GF-D8 (cell line): ENCODE measurements around the gene CIAPIN1.
A peak's percentile ranks its signal among the peaks of the same experiment; 100 is the strongest.

Experiments used
- DNase-seq: peaks from one replicate; lab custom pipeline; 2025; lab: John Stamatoyannopoulos, UW

Gene CIAPIN1

DNA sequence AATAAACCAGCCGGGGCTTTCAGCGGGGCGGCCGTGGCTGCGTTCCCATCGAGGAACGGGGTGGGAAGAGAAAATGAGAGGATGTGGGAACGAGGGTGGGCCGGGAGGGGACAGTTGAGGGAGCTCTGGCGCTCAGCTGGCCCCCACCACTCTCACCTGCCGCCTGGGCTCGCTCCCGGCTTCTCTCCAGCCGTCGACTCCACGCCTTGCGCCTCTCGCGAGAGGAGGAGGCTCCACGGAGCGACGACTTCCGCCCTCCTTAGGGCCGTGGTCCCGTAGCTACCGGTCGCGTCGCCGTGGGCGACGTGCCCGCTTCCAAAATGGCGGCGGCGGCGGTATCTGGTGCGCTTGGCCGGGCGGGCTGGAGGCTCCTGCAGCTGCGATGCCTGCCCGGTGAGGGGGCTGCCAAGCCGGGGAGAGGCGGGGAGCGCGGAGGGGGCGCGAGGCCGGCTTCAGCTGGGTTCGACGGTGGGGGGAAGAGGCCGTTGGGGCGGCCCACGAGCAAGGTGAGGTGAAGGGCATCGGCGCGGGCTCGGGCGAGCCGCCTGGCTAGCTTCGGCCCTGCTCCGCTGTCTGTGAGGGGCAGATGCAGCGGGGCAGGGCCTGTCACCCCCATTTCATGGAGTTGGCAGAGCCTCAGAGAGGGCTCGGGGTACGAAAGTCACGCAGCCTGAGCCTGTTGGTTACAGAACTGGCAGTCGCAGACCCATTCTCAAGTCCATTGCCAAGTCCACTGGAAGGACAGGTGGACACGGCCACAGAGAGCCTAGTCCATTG lies at the start of gene CIAPIN1, which contains the start of gene COQ9:
Gene CIAPIN1, minus strand, starts transcription at position 200 of the 777 bp plus-strand sequence. CDS start 6,457 bp downstream, outside the sequence.
Gene COQ9, plus strand, starts transcription at position 294 of the 777 bp plus-strand sequence. Its CDS starts 27 bp downstream, at position 321.
- DNase-seq = peak; percentile 58

DNA sequence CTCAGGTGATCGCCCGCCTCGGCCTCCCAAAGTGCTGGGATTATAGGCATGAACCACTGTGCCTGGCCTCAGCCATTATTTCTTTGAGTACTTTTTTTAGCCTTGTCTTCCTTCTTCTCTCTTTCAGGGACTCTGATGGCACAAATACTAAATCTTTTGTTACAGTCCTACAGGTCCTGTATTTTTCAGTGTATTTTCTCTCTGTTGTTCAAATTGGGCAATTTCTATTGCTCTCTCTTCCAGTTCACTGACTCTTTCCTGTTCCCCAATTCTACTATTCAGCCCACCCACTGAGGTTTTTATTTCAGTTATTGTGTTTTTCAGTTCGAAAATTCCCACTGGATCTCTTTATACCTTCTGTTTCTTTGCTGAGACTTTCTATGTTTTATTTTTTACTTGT lies 46.6 kb upstream of the CIAPIN1 start:
- no peak for DNase-seq

DNA sequence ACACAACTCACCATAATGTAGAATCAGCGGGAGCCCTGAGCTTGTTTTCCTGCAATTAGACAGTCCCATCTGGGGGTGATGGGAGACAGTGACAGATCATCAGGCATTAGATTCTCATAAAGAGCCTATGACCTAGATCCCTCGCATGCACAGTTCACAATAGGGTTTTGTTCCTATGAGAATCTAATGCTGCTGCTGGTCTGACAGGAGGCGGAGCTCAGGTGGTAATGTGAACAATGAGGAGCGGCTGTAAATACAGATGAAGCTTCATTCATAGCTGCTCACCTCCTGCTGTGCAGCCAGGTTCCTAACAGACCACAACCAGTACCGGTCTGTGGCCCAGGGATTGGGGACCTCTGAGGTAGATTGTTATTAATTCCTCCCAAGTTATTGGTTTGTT lies 42.0 kb upstream of the CIAPIN1 start:
- no peak for DNase-seq

DNA sequence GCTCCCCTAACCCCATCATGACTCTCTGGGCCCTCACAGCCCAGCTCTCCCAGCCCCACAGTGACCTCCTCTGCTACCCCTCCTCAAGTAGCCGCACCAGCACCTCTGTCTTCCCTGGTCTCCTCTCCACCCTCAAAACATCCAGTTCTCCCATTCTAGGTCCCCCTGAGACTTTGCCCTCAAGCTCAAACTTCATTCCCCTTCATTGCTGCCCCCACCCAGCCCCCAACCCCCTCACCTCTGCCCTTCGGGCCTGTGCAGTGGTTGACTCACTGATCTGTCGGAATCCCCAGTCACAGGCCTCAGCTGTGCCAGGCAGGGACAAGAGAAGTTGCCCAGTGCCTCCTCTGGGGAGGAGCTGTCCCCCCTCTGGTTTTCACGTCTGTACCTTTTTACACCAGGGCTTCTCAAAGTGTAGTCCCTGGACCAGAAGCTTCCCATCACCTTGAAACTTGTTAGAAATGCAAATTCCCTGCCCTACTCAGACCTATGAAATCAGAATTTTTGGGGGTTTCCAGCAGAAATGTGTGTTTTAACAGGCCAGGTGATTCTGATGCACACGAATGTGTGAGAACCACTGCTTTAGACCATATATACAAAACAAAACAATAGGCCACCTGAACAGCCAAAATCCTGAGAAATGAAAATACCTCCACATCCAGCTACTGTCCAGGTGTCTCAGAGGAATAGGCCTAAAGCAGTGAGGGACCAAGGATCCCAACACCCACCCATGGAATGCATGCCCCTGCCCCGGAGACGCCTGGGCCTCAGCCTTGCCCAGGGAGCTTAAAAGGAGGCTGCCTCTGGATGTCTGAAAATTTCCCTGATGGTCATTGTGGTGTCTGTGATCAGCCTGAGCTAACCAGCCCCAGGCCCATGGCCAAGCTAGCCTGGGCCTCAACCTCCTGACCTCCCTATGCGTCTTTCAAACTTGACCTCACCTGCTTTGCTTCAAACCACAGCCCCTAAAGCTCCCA lies 40.0 kb upstream of the CIAPIN1 start:
- no peak for DNase-seq

DNA sequence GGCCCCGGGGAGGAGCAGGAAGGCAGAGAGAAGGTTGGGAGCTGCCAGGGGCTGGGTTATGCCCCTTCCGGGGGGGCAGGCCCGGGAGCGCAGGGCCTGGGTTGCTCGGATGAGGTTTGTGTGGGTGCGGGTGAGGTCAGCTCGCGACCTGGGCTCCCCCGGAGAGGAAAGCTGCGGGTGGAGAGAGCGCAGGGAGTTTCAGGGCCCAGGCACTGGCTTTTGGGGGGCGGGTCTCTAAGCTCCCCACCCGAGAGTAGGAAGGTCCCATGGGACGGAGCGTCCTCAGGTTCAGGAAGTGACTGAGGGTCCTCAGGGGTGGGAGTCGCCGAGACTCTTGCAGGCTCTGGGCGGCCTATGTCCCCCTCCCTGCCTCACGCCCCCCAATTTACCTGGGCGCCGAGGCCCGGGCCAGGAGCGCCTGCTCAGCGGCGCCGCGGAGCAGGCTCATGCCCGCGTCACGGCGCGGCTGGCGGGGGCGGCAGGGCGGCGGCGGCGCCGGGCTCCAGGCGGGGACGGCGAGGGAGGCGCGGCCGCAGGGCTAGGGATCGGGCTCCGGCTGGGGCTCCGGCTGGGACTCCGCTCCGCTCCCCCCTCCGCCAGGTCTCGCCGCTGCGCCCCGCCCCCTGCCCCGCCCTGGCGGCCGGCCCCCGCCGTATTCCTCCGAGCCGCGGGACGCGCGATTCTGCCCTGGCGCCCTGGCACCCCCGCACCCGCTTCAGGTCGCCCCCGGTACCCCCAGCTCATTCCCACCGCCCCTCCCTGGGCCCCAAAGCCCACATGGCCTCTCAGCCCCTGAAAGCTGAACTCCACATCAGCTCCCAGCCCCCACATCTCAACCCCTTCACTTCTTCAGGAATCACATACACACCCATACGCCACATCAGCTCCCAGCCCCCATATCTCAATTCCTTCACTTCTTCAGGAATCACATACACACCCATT lies 39.0 kb upstream of the CIAPIN1 start, which contains the start of gene DOK4:
Gene DOK4, minus strand, starts transcription at position 578 of the 942 bp plus-strand sequence. CDS start 6,986 bp downstream, outside the sequence.
- DNase-seq = no peak

DNA sequence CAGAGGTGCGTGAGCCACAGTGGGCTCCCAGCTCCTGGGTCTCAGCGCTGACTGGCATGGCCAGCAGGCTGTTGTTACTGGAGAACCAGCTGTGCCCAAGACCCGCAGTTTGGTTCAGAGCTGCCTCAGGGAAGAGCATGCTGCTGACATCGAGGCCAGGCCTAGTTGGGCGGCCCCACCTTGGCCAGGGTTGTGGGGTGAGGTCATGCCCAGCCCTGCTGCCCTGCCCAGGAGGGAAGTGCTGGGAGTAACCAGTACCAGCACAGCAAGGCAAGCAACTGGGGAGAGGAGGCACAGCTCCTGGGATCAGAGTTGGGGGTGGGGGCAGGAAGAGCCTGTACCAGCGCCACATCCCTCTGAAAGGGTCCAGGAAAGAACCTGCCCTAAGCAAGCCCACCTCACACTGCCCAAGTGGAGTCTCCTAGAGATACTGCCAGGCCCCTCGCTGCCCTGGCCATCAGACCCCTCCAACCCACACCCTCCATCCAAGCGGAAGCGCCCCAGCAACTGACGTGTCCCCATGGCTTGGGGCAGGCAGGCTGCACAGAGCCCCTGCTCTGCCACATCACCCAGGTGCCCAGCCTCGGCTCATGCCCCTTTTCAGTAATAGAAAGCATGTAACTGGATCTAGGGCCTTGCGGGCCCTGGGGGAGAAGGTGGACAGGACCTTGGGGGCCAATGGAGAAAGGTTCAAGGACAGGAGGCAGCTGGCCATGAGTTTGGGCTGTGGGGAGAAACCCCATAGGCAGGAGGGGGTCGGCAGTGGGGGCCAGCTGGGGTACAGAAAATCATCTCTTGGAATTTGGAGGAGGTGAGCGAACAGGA lies 38.1 kb upstream of the CIAPIN1 start:
- DNase-seq = no peak

DNA sequence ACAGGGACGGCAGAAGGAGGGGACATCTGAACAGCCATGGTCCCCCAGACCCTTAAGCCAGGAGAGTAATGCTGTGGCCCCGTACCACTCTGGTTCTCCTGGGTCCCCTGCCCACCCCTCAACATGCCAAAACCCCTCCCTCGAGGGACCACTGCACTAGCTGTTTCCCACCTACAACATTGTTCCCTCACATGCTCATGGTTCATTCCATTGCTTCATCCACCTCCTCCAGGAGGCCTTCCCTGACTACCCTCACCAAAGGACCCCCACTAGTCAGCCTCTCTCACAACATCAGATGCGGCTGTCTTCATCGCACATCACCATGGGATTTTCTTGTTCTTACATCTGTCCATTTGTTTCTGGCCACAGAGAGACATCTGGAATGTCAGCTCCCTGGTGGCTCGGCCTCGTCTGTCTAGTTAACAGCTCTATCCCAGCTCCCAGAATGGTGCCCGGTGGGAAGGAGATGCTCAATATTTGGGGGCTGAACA lies 37.4 kb upstream of the CIAPIN1 start:
- DNase-seq = no peak

DNA sequence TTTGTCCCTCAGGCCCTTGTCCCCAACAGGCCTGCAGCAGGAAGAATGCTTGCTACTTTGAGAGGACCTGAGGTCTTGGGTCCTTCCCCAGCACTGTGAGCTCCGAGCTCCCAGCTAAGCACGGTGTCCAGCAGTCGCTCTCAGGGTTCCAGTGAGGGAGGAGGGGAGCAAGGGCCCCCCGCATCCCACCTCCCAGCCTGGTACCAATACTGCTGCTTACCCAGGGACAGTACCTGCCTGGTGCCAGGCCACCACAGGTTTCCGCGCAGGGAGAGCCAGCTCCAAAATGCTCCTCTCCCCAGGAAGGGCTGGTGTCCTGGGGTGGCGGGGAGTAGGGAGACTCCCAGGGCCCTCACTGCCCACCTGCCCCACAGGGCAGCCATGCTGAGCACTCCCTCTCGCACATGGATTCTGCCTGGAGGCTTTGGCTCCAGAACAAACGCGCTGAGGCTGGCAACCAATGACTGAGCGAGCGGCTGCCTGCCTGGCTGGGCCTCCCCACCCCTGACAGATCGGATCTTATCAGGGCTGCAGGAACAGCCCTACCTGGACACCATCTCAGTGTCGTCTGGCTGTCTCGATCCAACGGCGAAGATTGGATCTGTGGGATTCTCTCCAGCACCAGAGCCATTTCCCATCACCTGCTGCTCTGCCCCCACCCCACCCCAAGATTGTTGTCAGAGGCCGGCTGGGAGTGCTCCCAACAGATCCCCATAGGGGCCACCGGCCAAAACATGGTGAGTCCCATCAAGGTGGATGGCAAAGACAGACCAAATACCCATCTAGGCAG lies 36.7 kb upstream of the CIAPIN1 start:
- DNase-seq = no peak

DNA sequence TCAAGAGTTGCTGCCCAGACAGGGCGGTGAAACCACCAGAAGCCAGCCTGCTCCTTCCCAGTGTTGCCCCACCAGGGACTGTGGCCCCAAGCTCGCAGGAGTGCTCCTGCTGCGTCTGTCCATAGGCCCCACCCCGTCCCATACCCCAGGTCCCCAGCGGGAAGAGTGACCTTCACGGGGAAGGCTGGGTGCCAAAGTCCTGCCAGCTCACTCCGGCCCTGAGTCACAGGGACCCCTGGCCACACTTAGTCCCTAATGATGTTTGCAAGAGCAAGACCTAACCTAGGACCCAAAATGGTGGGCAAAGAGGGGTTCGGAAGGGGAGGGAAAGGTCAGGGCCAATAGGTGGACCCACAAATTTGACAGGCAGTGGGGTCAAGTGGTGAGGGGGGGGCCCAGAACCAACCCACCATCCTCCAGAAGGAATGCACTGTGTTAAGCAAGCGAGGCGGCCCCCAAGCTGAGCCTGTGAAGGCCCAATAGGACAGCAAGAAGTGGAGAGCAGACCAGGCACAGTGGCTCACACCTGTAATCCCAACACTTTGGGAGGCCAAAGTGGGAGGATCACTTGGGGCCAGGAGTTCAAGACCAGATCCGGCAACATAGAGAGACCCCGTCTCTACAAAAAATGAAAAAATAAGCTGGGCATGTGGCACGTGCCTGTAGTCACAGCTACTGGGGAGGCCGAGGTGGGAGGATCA lies 35.8 kb upstream of the CIAPIN1 start:
- DNase-seq = no peak

DNA sequence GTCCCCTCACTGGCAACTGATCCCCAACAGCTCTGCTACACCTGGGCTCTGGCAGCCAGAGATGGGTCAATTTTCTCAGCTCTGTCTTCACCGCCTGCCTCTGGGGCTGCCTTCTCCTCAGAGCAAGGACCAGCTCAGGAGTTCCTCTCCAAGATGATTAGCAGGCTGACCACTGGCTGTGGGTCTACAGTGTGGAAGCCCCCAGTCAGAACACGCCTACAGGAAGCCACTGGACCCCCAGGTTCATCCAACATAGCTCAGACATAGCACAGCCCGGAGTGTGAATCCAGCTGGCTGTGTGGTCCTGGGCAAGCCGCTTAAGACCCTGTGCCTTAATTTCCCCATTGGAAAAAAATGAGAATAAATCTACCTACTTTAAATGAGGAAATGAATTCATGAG lies 34.2 kb upstream of the CIAPIN1 start:
- no peak for DNase-seq

DNA sequence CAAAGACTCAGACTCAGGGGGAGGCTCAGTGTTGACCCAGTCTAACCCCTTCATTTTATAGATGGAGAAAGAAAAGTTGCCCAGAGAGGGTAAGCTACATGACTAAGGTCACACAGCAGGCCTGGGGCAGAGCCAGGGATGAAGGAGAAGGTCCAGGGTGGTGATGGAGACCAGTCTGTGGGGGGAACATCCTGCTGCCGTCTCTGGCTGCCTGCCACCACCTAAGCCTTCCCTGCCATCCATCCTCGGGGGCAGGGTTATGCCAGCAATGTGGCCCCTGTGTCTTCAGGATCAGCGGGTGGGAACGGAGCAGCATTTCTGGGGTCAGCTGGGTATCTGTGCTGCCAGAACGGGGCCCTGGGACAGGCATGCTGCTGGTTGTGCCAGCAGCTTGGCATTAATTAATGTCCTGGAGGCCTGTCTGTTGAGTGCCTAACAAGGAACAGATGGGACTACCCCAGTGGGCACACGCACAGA lies 33.6 kb upstream of the CIAPIN1 start:
- DNase-seq = no peak

DNA sequence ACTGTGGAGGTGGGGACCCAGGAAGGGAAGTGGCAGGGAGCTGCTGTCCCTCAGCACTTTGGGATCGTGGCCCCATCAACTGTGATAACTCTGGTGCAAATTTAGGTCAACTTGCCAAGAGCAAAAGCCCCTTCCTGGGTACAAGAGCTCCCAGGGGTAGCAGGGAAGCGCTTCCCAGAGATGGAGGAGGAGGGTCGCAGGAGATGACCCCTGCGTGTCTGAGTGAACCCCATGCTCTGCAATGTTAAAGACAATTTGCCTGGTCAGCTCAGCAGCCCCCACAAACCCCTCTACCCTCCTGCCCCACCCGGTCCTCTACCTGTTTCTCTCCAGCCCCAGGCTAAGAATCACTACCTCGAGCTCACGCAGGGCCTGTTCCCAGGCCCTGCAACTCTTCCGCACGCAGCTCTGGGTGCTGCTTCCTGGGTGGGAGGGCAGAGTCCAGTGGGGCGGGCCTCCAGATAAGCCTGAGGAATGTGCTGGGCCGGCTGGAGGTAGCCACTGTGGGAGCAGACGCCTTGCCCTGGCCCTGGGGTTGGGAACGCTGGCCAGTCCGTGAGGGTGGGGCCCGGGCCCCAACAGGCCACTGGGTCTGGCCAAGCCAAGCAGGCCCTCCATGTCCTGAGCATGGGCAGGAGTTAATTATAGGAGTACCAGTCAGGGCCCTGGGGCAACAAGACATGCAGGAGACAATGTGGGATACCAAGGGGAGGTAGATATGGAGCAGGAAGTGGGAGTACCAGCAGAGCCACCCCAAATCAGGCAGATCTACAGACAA lies 33.0 kb upstream of the CIAPIN1 start:
- DNase-seq = no peak

DNA sequence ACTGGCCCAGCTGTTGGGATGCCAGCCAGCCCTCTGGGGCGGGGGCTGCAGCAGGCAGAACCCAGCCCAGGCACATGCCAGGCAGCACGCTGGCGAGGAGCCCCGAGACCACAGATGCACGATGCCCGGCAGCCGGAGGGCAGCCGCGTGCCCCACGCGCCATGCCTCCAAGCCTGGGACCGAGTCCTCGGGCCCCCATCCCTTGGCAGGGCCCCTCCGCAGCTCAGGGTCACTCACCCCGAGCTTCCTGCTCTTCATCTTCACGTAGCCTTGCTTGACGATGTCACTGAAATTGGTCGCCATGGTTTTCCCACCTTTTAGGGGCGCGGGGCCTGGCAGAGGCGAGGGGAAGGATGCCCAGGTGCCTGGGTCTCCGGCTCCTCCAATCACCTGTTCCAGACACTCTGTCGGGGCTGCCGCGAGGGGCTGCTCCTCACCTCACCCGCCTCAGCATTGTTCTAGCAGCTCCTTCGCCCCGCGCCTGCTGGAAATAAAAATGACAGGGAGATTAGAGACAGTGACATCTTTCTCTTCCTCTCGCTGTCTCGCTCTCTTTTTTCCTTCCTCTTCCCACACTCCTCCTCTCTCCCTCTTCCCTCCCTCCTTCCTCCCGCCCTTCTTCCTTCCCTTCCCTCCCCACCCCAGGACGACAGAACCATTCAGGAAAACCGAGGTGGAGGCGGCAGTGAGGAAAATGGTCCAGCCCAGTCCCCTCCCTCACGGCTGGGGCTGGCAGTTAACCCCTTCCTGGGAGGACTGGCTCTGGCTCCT lies 32.2 kb upstream of the CIAPIN1 start:
- DNase-seq = no peak

DNA sequence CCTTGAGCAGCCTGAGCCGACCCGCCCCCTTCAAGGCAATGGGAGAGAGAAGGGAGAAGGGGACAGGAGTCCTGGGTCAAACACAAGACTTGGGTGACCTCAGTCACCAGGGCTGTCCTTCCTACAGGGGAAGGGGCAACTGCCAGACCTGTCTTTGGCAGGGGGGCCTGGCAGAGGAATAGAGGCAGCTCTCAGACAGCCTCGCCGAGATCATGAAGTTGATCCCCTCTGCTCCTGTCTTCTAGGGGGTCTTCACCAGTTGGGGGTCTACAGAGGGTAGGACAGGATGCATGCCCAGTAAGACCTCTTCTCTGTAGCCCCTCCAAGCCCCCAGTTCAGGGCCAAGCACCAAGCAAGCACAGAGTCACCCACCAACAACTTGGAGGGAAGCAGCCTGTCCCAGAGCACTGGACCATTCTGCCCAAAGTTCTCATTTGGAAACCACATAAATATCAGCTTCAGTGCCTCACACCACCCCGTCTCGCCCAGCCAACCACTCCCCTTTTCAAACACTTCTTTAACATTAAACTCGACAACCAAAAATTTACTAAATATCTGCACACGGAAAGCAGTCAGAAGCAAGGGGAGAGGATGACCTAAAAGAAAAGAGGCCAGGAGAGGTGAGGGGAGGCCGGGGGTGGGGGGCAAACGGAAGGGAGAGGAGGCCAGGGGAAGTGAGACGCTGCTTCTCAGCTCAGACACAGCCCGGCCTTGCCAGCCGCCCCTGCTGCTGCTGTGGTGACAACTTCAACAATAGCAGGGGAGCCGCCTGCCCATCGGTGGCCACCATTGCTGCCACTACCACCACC lies 31.4 kb upstream of the CIAPIN1 start:
- no peak for DNase-seq

DNA sequence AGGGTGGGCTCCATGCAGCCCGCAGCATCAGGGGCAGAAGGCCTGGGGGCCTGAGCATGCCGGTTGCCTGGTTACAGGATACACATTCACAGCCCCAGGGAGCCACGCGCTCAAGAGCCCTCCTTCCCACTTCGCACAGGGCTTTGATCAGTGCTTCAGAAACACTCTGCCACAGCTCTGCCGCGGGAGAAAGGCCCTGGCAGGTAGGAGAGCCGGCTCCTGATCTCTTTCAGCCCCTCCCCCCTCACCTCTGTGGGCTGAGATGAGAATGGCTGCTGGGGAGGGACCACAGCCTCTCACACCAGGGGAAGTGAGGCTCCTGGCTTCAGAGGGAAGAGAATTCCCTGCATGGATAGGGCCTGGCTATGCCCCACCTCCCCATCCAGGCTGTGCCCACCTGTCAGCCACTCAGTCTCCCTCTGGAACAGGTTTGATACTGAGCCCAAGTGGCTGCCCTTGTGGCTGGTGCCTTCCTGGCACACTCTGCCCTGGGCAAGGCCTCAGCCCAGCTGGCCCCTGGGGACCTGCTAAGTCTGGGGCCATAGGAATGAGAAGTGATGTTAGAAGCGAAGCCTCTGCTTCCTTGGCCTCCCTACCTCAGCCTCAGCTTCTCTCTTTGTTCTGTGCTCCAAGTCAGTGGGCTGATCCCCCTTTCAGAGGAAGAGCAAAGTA lies 30.5 kb upstream of the CIAPIN1 start:
- no peak for DNase-seq
